HUES6 (cell line): ENCODE measurements around the gene PPP1R36.

Experiments
- H3K27ac ChIP-seq: 2 replicates; pipeline ENCODE4 v1.7.0; 2013; ENCODE audit warnings: low read depth, mild to moderate bottlenecking, low read length, inconsistent platforms
- H3K27me3 ChIP-seq: 2 replicates; pipeline ENCODE4 v1.6.1; 2013; ENCODE audit warnings: low read length; ENCODE audit not compliant: control insufficient read depth, insufficient read depth
- H3K36me3 ChIP-seq: 2 replicates; pipeline ENCODE4 v1.6.1; 2013; ENCODE audit warnings: low read length; ENCODE audit not compliant: control insufficient read depth, insufficient read depth
- H3K4me1 ChIP-seq: 2 replicates; pipeline ENCODE4 v1.6.1; 2013; ENCODE audit warnings: low read length; ENCODE audit not compliant: control insufficient read depth, insufficient read depth
- H3K4me3 ChIP-seq: 2 replicates; pipeline ENCODE4 v1.5.1; 2013; ENCODE audit warnings: low read depth, low read length
- H3K9ac ChIP-seq: one replicate; pipeline ENCODE4 v1.6.1; 2013; ENCODE audit warnings: mild to moderate bottlenecking, low read length
- H3K9me3 ChIP-seq: 2 replicates; pipeline ENCODE4 v1.6.1; 2013; ENCODE audit warnings: low read depth, low read length; ENCODE audit not compliant: control insufficient read depth, insufficient read depth

Gene PPP1R36, protein sequence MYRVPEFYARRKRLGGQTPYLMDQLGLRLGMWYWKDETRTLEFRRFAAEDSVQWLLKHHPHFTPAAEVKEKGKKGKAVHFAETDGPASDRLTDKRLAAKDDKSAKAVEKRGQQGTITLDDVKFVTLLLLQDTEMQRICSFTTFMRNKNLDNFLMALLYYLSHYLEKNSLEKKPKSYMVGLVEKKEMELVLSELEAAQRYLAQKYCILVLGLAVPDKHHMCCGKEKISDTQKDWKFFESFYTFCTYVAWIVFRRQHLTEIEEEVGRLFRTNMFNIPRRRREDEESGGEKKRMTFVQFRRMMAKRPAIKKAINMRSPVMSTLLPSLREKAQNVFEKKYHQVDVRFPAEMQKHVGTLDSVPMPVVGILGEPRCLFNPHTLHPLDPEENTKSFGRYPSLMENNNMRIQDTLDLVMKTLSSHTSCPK

DNA sequence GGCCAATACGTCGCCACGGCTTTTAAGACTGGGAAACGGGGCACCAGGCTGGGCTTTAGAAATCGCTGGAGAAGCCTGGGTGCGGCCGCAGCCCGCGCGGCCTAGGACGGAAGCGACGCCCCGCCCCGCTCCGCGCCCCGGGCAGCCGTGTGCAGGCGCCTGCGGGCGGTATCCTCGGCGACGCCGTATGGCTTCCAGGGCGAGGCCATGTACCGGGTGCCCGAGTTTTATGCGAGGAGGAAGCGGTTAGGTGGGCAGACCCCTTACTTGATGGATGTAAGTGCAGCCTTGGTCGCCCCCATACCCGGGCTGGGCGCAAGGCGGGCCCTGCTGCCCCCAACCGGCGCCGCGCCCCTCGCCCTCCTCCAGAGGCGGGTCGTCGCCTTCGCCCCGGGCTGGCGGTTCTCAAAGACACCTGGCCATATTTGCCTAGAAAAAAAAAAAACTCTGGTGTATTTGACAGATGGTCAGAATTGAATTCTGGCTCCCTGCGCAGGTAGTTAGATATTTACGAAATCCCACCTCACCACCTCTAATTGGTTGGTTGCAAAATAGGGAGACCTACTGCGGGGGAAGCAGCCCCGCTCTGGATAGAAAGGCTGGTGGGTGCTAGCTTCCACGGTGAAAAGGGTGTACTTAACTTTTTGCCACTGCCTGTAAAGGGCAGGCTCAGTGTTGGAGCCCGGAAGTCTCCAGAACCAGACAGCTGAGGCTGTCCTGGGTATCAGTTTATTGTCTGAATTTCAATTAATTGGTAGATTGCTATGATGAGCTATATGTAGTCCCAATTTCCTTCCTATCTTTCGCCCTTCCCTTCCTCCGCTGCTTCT is at the start of gene PPP1R36:
TSS of gene PPP1R36 (plus strand) at position 171 of the 830 bp plus-strand sequence. CDS start at position 208, 37 bp downstream.
- Histone ChIP-seq H3K4me1 (peaks cover 16% of the 10 kb centered on the region), H3K4me3 (peak within 1 kb of the TSS; percentile 75), H3K27ac (no peak within 1 kb of the TSS), H3K9ac (peak within 1 kb of the TSS; percentile 45), H3K9me3 (no peaks in the 10 kb centered on the region), H3K36me3 (no peaks in the 10 kb centered on the region), H3K27me3 (peaks cover 31% of the 10 kb centered on the region)

DNA sequence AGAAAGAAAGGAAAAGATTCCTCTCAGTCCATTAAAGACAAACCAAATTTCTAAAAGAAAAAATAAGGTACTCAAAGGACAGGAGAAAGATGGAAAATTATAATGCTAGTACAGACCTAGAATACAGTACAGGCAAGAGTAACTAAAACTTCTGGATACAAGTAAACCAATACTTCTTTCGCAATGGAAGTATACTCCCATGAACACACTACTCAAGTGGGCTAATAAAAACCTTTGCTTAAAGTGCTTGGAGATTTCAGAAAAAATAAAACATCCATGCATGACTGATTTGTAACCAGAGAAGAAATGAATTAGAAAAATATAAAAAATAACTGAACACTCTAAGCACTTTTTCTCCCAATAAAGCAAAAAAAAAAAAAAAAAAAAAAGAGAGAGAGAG is 49.7 kb upstream of the PPP1R36 start:
- Histone ChIP-seq H3K27ac (no peak overlapping the region), H3K9ac (no peak overlapping the region), H3K4me3 (no peak overlapping the region), H3K36me3 (0 out of 2 replicates have a peak, but pooled peaks cover 4% of the 10 kb centered on the region), H3K9me3 (no peaks in the 10 kb centered on the region), H3K4me1 (peaks cover 17% of the 10 kb centered on the region), H3K27me3 (no peaks in the 10 kb centered on the region)

DNA sequence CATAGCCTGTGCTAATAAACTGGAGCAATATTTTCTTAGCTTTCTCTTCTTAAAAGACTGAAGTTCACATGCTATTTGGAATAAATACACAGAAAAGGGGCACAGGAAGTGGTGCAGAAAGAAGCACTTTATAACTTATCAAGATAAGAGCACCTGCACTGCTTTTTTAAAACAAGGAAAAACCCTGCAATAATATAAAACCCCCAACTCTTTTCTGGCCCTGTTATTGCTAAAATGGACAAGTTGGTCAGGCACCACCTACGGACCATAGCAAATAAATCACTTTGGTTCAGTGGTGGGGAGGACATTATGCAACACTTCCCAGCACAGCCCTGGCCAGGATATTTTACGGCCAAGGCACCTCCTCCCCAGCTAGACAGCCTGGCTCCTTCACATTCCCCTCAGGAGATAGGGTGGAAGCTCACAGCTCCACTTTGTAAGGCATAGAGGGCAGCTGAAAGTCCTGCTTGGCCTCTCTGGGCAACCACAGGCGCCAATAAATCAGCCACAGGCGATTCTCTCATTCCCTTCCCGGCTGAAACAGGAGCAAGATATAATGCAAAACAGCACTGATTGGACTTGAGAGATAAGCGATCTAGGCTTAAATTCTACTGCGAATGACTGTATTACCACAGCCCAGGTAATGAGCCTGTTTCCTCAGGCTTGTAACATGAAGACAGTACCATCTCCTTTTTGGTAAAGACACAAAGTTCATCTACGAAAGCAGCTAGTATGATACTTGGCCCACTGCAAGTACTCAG is 48.2 kb upstream of the PPP1R36 start:
- Histone ChIP-seq H3K4me3 (peak overlapping the region; percentile 78; the same call in 1 of the 2 replicates), H3K9ac (peak overlapping the region; percentile 3), H3K9me3 (no peaks in the 10 kb centered on the region), H3K4me1 (peaks cover 20% of the 10 kb centered on the region), H3K27me3 (no peaks in the 10 kb centered on the region), H3K36me3 (no peaks in the 10 kb centered on the region), H3K27ac (no peak overlapping the region)

DNA sequence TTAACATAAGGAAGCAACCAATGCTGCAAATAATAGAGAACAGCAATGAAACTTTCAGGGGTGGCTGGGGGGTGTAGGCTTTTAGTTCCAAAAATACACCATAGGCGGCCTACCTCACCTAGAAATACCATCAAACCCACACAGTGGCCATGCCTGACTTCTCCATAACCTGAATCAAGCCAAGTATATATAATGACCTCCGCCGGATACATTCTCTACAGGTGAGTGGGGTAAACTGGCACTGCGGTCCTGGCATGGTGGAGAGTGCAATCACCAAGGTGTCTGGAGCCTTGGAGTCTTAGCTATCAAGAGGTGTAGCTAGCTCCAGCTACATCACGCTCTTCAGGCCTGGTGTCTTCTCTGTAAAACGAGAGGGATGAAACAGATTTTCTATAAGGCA is 47.3 kb upstream of the PPP1R36 start:
- Histone ChIP-seq H3K27ac (no peak overlapping the region), H3K9ac (peak overlapping the region; percentile 99), H3K36me3 (no peaks in the 10 kb centered on the region), H3K9me3 (no peaks in the 10 kb centered on the region), H3K4me1 (peaks cover 28% of the 10 kb centered on the region), H3K4me3 (peak overlapping the region; percentile 78), H3K27me3 (no peaks in the 10 kb centered on the region)

DNA sequence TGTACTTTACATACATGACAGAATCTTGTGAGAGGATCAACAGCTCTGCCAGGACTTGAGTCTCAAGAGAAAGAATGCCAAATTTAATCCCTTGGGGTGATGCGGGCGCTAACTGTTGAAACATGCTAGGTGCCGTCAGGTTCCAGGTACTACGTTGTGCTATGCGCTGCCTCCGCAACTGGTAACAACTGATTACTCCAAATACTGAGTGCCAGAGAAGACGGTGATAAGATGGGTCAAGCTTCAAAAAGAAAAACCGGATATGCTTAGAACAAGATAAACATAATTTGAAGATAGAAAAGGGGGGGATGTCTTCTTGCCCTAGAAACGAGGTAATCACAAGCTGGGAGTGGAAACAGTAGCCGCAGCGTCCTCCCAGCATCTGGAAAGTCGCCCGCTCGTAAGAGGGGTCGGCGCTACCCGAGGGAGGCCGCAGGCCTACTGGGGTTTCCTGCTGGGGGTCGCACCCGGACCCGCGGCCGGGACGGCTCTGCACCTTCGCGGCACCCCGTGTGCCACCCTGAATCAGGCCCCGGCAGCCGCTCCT is 46.8 kb upstream of the PPP1R36 start:
- Histone ChIP-seq H3K9me3 (no peaks in the 10 kb centered on the region), H3K27ac (peak overlapping the region; percentile 97), H3K4me3 (peak overlapping the region; percentile 78), H3K36me3 (no peaks in the 10 kb centered on the region), H3K4me1 (peaks cover 33% of the 10 kb centered on the region), H3K9ac (peak overlapping the region; percentile 99), H3K27me3 (no peaks in the 10 kb centered on the region)

DNA sequence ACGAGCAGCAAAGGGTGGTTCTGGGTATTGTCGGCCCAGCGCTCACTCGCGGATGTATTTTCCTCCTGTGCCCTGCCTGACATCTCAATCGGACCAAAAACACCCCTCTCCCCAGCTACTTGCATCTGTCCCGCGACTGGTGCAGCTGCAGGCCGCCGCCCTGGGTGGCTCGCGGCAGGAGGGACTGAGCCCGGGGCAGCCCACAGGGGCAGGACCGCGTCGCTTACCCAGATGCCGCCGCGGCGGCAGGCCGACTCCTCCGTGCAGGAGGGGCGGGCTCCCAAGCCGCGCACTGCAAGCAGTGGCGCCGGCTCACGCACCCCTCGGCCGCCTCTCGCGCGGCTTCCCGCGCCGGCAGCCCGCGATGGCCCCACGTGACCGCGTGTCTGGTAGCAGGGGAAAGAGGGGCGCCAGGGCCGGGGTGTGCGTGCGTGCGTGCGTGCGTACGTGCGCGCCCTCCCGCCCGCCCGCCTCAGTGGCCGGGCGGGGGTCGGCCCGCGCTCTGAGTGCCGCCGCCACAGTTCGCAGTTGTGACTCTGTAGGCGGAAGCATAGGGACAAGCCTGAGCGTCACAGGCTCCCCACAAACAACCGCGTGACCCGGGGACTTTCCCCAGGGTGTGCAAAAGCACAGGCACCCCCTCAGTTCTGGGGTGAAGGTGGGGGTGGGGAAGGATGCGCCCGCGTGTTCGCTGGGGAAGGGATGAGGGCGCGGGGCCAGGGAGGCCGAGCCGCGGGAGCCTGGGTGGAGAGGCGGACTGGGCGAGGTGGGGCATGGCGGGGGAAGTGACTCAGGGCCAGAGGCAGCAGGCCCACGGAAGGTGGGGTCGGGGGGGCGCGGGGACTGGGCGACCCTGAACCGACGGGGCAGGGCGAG is 46.1 kb upstream of the PPP1R36 start, which contains the start of gene ZBTB25:
TSS of gene ZBTB25 (minus strand) at position 405 of the 876 bp plus-strand sequence. CDS start 13,305 bp downstream, outside the sequence.
- no peaks in the 10 kb centered on the region for H3K27me3 ChIP-seq
- peak within 1 kb of the TSS; percentile 97 for H3K27ac ChIP-seq
- peak within 1 kb of the TSS; percentile 78 for H3K4me3 ChIP-seq
- peaks cover 39% of the 10 kb centered on the region for H3K4me1 ChIP-seq
- H3K9ac ChIP-seq, result peak within 1 kb of the TSS; percentile 99
- no peaks in the 10 kb centered on the region for H3K36me3 ChIP-seq
- H3K9me3 ChIP-seq, result no peaks in the 10 kb centered on the region

DNA sequence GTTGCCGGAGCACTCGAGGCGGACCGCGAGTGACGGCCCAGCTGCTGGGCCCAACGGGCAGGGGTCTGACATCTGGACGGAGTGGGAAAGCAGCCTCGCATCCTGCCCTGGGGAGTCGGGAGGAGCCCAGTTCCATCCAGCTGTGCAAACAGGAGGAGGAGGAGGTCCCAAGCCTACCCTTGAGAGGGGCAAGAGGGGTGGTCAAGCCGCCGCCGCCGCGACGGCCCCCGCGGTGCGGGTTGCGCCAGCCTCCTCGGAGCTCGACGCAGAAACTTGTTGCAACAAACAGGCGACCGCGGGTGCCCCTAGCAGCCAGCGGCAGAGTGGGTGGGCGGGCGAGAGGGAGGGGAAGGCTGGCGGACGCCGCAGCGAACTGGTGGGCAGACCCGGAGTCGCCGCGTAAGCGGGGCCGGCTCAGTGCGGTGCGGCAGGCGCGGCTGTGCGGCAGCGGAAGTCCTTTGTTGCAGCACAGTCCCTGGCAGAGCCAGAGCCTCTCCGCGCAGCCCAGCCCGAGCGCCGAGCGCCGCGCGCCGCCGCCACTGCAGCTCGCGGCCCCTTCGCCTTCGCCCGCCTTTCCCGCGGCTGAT is 45.4 kb upstream of the PPP1R36 start, which contains the start of gene ZBTB1:
TSS of gene ZBTB1 (plus strand) at position 461 of the 587 bp plus-strand sequence. CDS start 16,735 bp downstream, outside the sequence.
- H3K36me3 ChIP-seq, result no peaks in the 10 kb centered on the region
- H3K4me3 ChIP-seq, result peak within 1 kb of the TSS; percentile 78
- H3K27me3 ChIP-seq, result no peaks in the 10 kb centered on the region
- H3K9ac ChIP-seq, result peak within 1 kb of the TSS; percentile 99
- H3K9me3 ChIP-seq, result no peaks in the 10 kb centered on the region
- peak within 1 kb of the TSS; percentile 97 for H3K27ac ChIP-seq
- peaks cover 46% of the 10 kb centered on the region for H3K4me1 ChIP-seq

DNA sequence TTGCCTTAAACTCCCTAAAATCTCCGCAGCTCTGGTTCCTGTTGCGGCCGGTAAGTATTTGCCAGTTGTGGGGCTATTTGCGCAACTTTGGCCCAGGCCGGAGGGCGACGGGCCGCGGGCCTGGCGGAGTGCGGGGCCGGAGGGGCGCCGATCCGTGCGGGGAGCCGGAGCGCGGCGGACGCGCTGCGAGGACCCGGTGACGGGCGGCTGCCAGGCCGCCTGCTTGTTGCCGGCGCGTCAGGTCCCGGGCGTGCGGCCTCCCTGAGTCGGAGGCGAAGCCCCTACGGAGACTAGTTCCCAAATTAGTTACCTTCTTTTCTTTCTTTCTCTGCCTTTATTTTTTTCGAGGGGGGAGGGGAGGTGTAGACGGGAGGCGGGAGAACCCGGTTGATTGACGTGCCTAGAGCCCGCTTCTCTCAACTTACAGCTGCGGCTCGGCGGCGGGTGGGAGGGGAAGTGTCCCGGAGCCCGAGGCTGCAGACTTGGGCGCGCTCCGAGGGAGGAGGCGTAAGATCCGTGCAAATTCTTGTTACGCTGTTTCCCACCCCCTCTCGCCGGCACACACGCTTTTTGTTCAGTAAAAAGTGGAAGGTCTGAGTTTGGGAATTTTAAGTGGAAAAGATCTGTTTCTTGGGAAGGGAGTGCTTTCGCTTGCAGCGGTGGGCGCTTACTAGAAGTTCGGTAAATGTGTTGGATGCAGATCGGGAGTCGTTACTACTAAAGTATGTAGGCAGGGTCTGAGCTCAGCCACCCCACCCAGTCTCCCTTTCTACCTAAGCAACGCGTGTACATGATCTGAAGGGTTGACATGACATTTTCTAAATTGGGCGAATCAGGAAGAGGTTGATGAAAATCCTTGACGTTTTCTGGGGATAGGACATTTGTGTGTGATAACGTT is 44.6 kb upstream of the PPP1R36 start:
- no peaks in the 10 kb centered on the region for H3K9me3 ChIP-seq

DNA sequence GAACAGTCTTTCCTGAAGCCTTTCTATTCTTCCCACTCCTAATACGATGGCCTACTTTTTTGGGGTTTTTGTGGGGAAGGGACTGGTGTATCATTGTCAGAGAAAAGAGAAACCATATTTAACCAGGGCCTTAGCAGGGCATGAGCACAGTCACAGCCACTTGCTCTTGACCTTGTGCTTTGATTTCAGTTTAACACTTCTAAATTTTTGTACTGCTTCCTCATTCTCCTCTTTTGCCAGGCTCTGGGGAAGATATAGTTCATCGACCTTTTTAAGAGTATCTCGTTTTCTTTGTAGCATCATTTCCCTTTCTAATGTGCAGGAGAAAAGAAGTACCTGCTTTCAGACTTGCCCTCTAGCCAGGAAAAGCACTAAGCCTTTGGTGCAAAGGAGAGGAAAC is 43.0 kb upstream of the PPP1R36 start:
- Histone ChIP-seq H3K4me3 (peak overlapping the region; percentile 33; the same call in 1 of the 2 replicates), H3K9me3 (no peaks in the 10 kb centered on the region), H3K27me3 (no peaks in the 10 kb centered on the region), H3K4me1 (peaks cover 51% of the 10 kb centered on the region), H3K36me3 (no peaks in the 10 kb centered on the region), H3K27ac (no peak overlapping the region), H3K9ac (no peak overlapping the region)

More for the DNA sequence above, 44.6 kb upstream of the PPP1R36 start:
- H3K27ac ChIP-seq, result peak overlapping the region; percentile 97
- H3K4me1 ChIP-seq, result peaks cover 47% of the 10 kb centered on the region
- H3K36me3 ChIP-seq, result no peaks in the 10 kb centered on the region
- H3K27me3 ChIP-seq, result no peaks in the 10 kb centered on the region
- peak overlapping the region; percentile 99 for H3K9ac ChIP-seq
- H3K4me3 ChIP-seq, result peak overlapping the region; percentile 78
